GM21529 (cell line): ENCODE data around the gene OR2H1.
"Not testable (repeated sequence)": the region's sequence is repeated elsewhere in the genome, so short reads cannot be mapped to it uniquely, and the experiment has no call there.

ENCODE experiments used
- ATAC-seq: cut with Tn5 transposase; IDR thresholded peaks from one replicate; pipeline ENCODE4 v1.9.1; 2021; ENCODE audit not compliant: unreplicated experiment

The OR2H1 gene

DNA sequence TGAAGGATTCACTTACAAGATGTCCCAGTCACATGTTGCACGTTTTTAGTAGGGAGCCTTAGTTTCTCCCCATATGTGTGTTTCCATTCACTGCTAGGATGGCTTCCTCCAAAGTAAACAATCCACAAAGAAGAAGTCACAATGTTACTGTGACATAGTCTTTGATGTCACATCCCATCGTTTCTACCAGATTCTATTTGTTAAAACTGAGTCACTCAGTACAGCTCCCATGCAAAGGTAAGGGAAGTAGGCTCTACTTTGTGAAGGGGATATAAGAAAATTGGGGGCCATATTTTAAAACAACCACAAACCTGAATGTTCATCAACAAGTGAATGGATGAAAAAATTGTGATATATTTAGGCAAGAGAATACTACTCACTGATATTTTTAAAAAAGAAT is at the start of gene OR2H1, which contains the start of gene OR11A1:
Gene OR2H1 (plus strand): TSS at position 185 of the 400 bp plus-strand sequence. CDS start 4,615 bp downstream, outside the sequence.
Gene OR11A1 (minus strand): TSS at position 101 of the 400 bp plus-strand sequence. CDS start 29,430 bp downstream, outside the sequence.
- no peak for ATAC-seq

DNA sequence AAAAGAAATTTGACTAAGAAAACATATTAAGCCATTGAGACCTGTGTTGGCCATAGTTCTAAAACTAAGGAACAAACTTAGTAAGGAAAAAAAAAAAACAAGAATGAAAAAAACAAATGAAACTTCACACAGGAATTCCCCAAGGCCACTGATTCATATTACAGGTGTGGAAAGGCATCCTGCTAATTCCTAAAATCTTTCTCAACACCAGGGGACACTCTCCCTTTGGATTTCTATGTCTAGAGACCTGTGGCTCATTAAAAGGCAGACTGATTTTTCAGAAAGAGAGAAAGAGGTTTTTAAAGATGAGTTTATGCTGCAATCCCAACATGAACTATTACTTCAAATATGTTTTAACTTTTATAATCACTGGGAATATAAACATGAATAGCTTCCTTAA is 42.4 kb upstream of the OR2H1 start, which contains the start of gene OR12D1:
Gene OR12D1 (plus strand): TSS at position 341 of the 400 bp plus-strand sequence.
- ATAC-seq, result no peak

DNA sequence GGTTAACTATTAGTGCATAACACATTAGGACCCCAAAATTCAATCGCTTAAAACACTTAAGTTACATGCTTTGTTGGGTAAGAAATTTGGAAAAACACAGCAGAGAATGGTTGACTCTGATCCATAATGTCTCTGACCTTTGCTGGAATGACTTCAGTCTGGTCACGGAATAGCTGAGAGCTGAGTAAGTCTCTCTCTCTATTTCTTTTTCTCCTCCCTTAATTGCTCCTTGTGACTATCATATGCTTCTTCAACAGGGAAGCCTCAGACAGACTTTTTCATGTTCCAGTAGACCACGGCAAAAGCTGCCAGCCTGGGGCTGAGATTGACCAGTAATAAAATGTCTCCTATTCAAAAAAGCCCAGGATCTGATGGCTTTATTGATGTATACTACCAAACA is 37.4 kb upstream of the OR2H1 start:
- no peak for ATAC-seq

DNA sequence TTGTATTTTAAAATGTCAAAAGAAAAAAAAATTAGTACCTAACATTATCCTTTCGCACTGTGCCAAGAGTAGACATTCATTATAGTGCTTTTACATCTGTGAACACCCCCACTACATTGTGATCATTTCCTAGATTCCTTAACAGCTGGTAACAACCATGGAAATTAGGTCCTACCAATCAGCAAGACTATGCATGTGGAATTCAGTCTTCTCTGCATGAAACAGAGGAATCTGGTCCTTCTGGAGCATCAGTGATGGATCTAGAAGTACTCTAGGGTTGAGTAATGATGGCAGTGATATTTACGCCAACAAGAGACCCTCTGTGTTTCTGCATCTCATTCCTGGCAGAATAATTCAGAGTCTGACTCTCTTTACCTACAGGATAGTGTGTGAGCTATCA is 32.8 kb upstream of the OR2H1 start:
- ATAC-seq, result no peak

DNA sequence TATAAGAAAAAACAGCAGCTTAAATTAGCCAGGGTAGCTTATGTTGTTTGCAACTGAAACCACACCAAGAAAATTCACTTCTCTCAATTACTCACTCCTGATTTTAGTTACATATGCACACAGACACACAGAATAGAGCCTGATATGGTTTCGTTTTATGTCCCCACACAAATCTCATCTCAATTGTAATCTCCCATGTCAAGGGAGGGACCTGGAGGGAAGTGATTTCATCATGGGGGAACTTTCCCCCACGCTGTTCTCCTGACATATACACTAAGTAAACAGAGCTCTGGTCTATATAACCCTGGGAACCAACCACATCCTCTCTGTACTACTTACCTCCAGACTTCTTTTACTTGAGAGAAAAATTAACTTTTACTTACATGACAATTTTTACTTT is 32.4 kb upstream of the OR2H1 start:
- ATAC-seq, result no peak

- no peak for ATAC-seq
Measured at GRCh38 chr6:29425075-29425474, 31.9 kb upstream of the OR2H1 start.

DNA sequence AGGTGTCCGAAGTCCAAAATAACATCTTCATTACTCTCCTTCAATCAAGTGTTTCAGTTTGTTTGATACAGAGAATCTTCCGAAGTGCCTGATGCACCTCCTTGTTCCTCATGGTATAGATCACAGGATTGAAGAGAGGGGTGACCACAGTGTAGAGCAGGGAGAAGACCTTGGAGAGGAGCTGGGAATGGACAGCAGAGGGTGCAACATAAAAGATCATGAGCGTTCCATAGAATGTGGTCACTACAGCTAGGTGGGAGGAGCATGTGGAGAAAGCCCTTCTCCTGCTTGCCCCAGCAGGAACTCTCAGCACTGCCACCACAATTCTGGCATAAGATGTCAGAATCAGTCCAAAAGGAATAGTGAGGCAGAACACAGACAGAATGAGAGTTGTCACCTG is 30.3 kb upstream of the OR2H1 start:
- ATAC-seq, result no peak

DNA sequence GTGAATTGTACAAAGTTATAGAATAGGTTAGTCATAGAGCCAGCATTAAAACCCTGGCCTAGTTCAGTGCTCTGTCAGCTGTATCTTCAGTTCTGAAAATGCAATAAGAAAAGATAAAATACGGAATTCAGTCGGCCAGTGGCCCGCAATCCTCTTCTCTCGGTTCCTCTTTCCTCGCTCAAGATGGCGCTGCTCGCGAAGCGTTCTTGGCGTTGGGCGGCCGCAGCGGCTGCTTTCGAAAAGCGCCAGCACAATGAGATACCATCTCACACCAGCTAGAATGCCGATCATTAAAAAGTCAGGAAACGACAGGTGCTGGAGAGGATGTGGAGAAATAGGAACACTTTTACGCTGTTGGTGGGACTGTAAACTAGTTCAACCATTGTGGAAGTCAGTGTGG is 20.2 kb upstream of the OR2H1 start:
- not testable (repeated sequence) for ATAC-seq

DNA sequence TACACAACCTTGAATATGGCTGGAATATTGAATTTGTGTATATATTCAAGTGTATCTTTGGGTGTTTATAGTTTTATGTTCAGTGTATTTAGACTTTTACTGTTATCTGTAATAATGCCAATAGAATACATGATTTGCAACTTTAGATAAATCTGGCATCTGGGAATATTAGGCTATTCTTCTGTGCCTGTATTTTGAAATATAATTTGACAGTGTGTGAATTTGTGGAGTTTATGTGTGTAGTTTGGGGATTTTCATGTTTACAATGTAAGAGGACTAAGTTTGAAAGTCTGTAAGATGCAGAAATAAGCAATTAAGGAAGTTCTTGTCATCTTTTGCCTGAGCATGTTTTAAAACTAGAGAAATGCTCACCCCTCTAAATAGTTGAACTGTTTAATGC is 17.9 kb upstream of the OR2H1 start, which contains the start of gene OR10C1:
Gene OR10C1 (plus strand): TSS at position 301 of the 400 bp plus-strand sequence. CDS start 710 bp downstream, outside the sequence.
- ATAC-seq, result no peak

DNA sequence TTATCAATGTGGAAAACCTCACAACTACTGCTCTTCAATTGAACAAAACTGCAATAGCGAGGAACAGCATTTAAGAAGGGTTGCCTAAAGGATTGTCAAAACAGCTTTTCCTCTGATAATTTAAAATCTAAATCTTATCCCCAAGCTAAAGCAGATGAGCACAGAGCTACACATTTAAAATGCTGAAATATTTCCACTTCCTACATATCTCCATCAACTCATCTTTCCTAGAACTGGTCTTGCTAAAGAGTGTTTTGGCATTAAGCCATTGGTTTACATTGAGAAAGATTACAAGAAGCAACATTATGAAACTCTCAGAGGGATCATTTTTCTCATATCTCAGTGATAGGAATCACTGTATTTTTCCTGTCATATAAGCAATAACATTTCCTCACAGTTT is 14.2 kb upstream of the OR2H1 start:
- no peak for ATAC-seq

DNA sequence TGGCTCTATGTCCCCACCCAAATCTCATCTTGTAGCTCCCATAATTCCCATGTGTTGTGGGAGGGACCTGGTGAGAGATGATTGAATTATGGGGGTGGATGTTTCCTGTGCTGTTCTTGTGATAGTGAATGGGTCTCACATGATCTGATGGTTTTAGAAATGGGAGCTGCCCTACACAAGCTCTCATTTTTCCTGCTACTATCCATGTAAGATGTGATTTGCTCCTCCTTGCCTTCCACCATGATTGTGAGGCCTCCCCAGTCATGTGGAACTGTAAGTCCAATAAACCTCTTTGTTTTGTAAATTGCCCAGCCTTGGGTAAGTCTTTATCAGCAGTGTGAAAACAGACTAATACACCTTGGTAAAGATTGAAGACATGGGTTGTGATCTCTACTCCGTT is 12.9 kb upstream of the OR2H1 start:
- not testable (repeated sequence) for ATAC-seq

- no peak for ATAC-seq
Measured at GRCh38 chr6:29447670-29448069, 9.3 kb upstream of the OR2H1 start.

DNA sequence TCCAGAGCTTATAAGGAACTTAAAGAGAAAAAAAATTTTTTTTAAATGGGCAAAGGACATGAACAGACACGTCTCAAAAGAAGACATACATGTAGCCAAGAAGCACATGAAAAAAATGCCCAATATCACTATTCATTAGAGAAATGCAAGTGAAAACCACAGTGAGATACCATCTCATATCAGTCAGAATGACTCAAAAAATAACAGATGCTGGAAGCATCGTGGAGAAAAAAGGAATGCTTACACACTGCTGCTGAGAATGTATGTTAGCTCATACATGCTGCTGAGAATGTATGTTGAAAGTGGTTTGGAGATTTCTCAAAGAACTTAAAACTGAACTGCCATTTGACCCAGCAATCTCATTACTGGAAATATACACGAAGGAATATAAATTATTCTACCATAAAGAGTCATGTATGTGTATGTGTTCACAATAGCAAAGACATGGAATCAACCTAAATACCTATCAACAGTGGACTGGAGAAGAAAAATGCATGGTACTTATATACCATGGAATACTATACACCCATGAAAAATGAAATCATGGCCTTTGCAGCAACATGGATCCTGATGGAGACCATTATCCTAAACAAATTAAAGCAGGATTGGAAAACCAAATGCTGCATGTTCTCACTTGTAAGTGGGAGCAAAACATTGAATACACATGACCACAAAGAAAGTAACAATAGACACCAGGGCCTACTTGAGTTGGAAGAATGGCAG is 5.3 kb upstream of the OR2H1 start:
- no peak for ATAC-seq

DNA sequence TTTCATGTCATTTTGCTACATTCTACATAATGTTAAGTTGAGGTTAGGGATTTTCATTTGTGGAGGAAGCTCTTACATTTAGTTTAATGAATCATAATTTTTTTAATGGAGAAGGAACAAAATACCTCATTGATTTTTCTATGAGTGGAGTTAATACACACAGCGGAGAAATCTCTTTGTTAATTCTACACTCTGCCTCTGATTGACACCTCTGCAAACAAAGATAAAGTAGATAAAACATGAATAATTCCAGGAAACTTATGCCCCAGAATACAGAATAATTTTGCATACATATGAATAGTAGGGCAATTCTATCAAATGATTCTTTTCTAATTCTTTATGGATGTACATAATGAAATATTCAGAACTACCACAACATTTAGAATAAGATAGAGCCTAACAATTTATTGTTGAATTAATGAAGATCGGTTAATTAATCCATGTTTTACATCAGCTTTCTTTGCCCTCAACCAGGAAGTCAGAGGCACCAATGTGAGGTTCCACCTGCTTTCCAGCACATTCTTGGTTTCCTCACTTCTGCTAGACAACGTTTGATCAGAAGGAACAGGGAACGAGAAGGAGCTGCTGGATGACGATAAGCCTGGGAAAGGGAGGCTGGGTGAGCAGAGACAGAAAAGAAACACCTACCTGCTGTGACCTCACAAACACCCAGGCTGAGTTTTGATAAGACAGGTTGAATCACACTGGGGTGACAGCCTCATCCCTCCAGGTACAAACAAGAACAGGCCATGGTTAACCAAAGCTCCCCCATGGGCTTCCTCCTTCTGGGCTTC is 4.3 kb downstream of the OR2H1 start:
- no peak for ATAC-seq

DNA sequence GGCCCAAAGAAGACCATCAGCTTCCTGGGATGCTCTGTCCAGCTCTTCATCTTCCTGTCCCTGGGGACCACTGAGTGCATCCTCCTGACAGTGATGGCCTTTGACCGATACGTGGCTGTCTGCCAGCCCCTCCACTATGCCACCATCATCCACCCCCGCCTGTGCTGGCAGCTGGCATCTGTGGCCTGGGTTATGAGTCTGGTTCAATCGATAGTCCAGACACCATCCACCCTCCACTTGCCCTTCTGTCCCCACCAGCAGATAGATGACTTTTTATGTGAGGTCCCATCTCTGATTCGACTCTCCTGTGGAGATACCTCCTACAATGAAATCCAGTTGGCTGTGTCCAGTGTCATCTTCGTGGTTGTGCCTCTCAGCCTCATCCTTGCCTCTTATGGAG is 5.1 kb downstream of the OR2H1 start:
- ATAC-seq, result no peak

GRCh38 chr6:29465279-29465678 is 8.3 kb downstream of the OR2H1 start:
- no peak for ATAC-seq

- ATAC-seq, result no peak
Measured at GRCh38 chr6:29465801-29466200, 8.8 kb downstream of the OR2H1 start.

DNA sequence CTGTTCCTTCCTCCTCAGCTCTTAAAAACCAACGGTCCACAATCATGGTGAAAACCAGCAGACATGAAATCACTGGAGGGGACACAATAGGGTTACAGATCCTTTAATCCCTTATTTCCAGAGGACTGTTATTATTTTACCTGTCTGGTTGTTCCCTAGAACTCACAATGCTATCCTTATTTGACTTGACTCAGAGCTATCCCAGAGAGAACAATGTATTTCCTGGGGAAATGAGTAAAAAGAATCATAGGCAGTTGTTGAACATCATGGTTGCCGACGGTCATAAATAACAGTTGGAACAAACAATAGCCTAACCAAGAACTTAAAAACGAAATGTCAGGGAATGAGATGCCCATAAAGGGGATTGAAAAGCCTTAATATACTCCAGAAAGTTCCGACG is 9.3 kb downstream of the OR2H1 start:
- ATAC-seq, result no peak

GRCh38 chr6:29474996-29475395 is 18.0 kb downstream of the OR2H1 start:
- no peak for ATAC-seq

DNA sequence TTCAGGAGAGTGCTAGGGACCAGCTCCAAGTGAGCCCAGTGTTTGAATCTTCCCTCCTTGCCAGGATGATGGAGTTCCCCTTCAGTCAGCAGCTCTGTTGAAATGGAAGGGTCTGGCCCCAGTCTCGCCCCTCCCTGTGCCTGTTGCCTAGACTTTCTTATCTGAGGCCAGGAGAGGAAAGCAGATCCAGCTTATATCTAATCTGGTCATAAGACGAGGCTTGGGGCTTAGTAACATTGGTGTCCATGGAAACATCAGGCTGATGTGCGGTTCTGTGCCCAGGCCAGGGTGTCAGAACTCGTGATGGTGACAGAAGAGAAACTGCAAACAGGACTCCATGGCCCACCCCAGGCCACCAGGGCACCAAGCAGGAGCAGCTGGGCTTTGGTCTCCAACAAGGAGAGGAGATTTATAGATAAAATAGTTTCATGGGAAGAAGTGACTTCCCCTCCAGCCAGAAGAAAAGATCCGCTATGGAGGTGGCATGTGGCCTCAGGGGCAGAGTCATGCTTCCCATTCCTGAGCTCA is 21.0 kb downstream of the OR2H1 start:
- no peak for ATAC-seq

GRCh38 chr6:29478740-29479139 is 21.8 kb downstream of the OR2H1 start:
- no peak for ATAC-seq

- ATAC-seq, result no peak
Measured at GRCh38 chr6:29479560-29479959, 22.6 kb downstream of the OR2H1 start.
